Mesenchymal stem cell (in vitro differentiated cells and primary cell): Measurements from ENCODE around the gene RALGPS1.

Experiments
- DNase-seq: peaks from one replicate; pipeline ENCODE4 v3.0.0-alpha.2; 2013
- H2AFZ ChIP-seq: one replicate; pipeline ENCODE4 v1.6.1; 2013; ENCODE audit warnings: low read depth, mild to moderate bottlenecking, control low read depth, inconsistent platforms, low read length, moderate library complexity
- H2AK5ac ChIP-seq: 2 replicates; pipeline ENCODE4 v1.6.1; 2013; ENCODE audit warnings: low read length, moderate library complexity, mild to moderate bottlenecking, inconsistent platforms; ENCODE audit not compliant: severe bottlenecking
- H2BK120ac ChIP-seq: one replicate; pipeline ENCODE4 v1.6.1; 2013; ENCODE audit warnings: low read depth, mild to moderate bottlenecking, inconsistent platforms, low read length, moderate library complexity
- H2BK12ac ChIP-seq, 2 experiments: one replicate each; pipeline ENCODE4 v1.6.1; 2013; ENCODE audit warnings: inconsistent platforms in 2 of 2, low read length in 2 of 2, mild to moderate bottlenecking in 2 of 2, moderate library complexity in 2 of 2, control low read depth in 1 of 2
- H2BK15ac ChIP-seq: one replicate; pipeline ENCODE4 v1.6.1; 2013; ENCODE audit warnings: mild to moderate bottlenecking, low read depth, inconsistent platforms; ENCODE audit not compliant: poor library complexity, severe bottlenecking
- H2BK5ac ChIP-seq: 2 replicates; pipeline ENCODE4 v1.6.1; 2013; ENCODE audit warnings: low read depth, mild to moderate bottlenecking, low read length, control low read depth, inconsistent platforms; ENCODE audit not compliant: poor library complexity, severe bottlenecking
- H3K14ac ChIP-seq, 2 experiments: one replicate each; pipeline ENCODE4 v1.6.1; 2013; ENCODE audit warnings: inconsistent platforms in 2 of 2, low read length in 2 of 2, control low read depth in 1 of 2, mild to moderate bottlenecking in 1 of 2, moderate library complexity in 1 of 2
- H3K18ac ChIP-seq, 2 experiments: one replicate each; pipeline ENCODE4 v1.6.1; 2013; ENCODE audit warnings: inconsistent platforms in 2 of 2, low read length in 2 of 2, control low read depth in 1 of 2, low read depth in 1 of 2, mild to moderate bottlenecking in 1 of 2
- H3K23ac ChIP-seq, 2 experiments: one replicate each; pipeline ENCODE4 v1.6.1; 2013; ENCODE audit warnings: inconsistent platforms in 2 of 2, low read length in 2 of 2, mild to moderate bottlenecking in 2 of 2, moderate library complexity in 2 of 2, control low read depth in 1 of 2
- H3K27ac ChIP-seq: 2 replicates; pipeline ENCODE4 v1.5.1; 2013; ENCODE audit warnings: mild to moderate bottlenecking, moderate library complexity, low read length, control low read depth, inconsistent platforms; ENCODE audit not compliant: poor library complexity, severe bottlenecking
- H3K27me3 ChIP-seq, 2 experiments: 2 replicates each; pipeline versions ENCODE4 v1.6.1 to v1.7.0; 2013; ENCODE audit warnings: low read length in 2 of 2, mild to moderate bottlenecking in 2 of 2, moderate library complexity in 2 of 2, control low read depth in 1 of 2, inconsistent platforms in 1 of 2; ENCODE audit not compliant: control insufficient read depth in 1 of 2, insufficient read depth in 1 of 2
- H3K36me3 ChIP-seq, 2 experiments: 2 replicates each; pipeline versions ENCODE4 v1.6.1 to v1.7.0; 2013; ENCODE audit warnings: low read length in 2 of 2, control low read depth in 1 of 2, inconsistent platforms in 1 of 2, low read depth in 1 of 2, mild to moderate bottlenecking in 1 of 2; ENCODE audit not compliant: insufficient read depth in 2 of 2, control insufficient read depth in 1 of 2
- H3K4ac ChIP-seq, 2 experiments: one replicate each; pipeline ENCODE4 v1.6.1; 2013; ENCODE audit warnings: inconsistent platforms in 2 of 2, low read length in 2 of 2, mild to moderate bottlenecking in 2 of 2, moderate library complexity in 2 of 2, control low read depth in 1 of 2, low read depth in 1 of 2
- H3K4me1 ChIP-seq: 2 replicates; pipeline ENCODE4 v1.6.1; 2013; ENCODE audit warnings: low read depth, low read length, control low read depth; ENCODE audit not compliant: control insufficient read depth, insufficient read depth
- H3K4me2 ChIP-seq: 2 replicates; pipeline ENCODE4 v1.6.1; 2013; ENCODE audit warnings: low read length, mild to moderate bottlenecking, inconsistent platforms; ENCODE audit not compliant: poor library complexity, severe bottlenecking
- H3K4me3 ChIP-seq, 2 experiments: 2 replicates each; pipeline versions ENCODE4 v1.5.1 to v1.7.0; 2013; ENCODE audit warnings: low read length in 2 of 2, mild to moderate bottlenecking in 2 of 2, control low read depth in 1 of 2, low read depth in 1 of 2; ENCODE audit not compliant: insufficient read depth in 1 of 2
- H3K79me1 ChIP-seq: replicated peaks from 2 replicates; pipeline ENCODE4 v1.6.1; 2013; ENCODE audit warnings: mild to moderate bottlenecking, control low read depth, low read length, inconsistent platforms; ENCODE audit not compliant: poor library complexity, severe bottlenecking
- H3K9ac ChIP-seq: 2 replicates; pipeline ENCODE4 v1.7.0; 2013; ENCODE audit warnings: mild to moderate bottlenecking, low read length, moderate library complexity
- H3K9me3 ChIP-seq: 2 replicates; pipeline ENCODE4 v1.7.0; 2013; ENCODE audit warnings: mild to moderate bottlenecking, low read length; ENCODE audit not compliant: control insufficient read depth
- H4K8ac ChIP-seq: one replicate; pipeline ENCODE4 v1.6.1; 2013; ENCODE audit warnings: inconsistent platforms, mild to moderate bottlenecking, low read length, moderate library complexity
- H4K91ac ChIP-seq: one replicate; pipeline ENCODE4 v1.6.1; 2013; ENCODE audit warnings: mild to moderate bottlenecking, low read length, inconsistent platforms
- WGBS: methylation state at CpG from one replicate; pipeline ENCODE4 v1.1.7; 2013; ENCODE audit warnings: mixed read lengths; 5-methylcytosine and 5-hydroxymethylcytosine counted together

RALGPS1 gene

GRCh38 chr9:127168756-127169574, 254.4 kb downstream of the RALGPS1 start:
- WGBS, result 93% methylated on average over 10 of the region's 10 CpGs
- no peak overlapping the region for H3K4me2 ChIP-seq
- H3K36me3 ChIP-seq, result no peaks in the 10 kb centered on the region
- no peaks in the 10 kb centered on the region for H3K79me1 ChIP-seq
- H3K4ac ChIP-seq, result no peak overlapping the region
- no peak overlapping the region for H3K18ac ChIP-seq
- H2AK5ac ChIP-seq, result no peak overlapping the region
- no peaks in the 10 kb centered on the region for H3K9me3 ChIP-seq
- no peak overlapping the region for H3K14ac ChIP-seq
- peaks cover 11% of the 10 kb centered on the region for H3K4me1 ChIP-seq
- H2BK120ac ChIP-seq, result no peak overlapping the region
- no peak overlapping the region for H2BK15ac ChIP-seq
- no peak overlapping the region for H3K23ac ChIP-seq
- H3K27ac ChIP-seq, result no peak overlapping the region
- no peaks in the 10 kb centered on the region for H3K27me3 ChIP-seq
- H2AFZ ChIP-seq, result no peak overlapping the region
- peak overlapping the region; percentile 34 for H4K91ac ChIP-seq
- no peak overlapping the region for H4K8ac ChIP-seq
- no peak overlapping the region for H2BK5ac ChIP-seq
- DNase-seq, result no peak
- no peak overlapping the region for H3K9ac ChIP-seq
- no peak overlapping the region for H3K4me3 ChIP-seq
- no peak overlapping the region for H2BK12ac ChIP-seq

GRCh38 chr9:127169575-127169883, 254.9 kb downstream of the RALGPS1 start:
- Histone ChIP-seq H3K18ac (no peak overlapping the region), H2AK5ac (no peak overlapping the region), H3K79me1 (no peaks in the 10 kb centered on the region), H2BK12ac (no peak overlapping the region), H2BK5ac (no peak overlapping the region), H3K4ac (no peak overlapping the region), H3K4me3 (no peak overlapping the region), H3K9ac (no peak overlapping the region), H3K4me1 (peaks cover 11% of the 10 kb centered on the region), H2AFZ (no peak overlapping the region), H2BK15ac (no peak overlapping the region), H4K91ac (no peak overlapping the region), H3K27me3 (no peaks in the 10 kb centered on the region), H3K14ac (no peak overlapping the region), H3K4me2 (no peak overlapping the region), H3K9me3 (no peaks in the 10 kb centered on the region), H2BK120ac (no peak overlapping the region), H3K23ac (no peak overlapping the region), H4K8ac (no peak overlapping the region), H3K27ac (no peak overlapping the region), H3K36me3 (no peaks in the 10 kb centered on the region)
- WGBS, result 67% methylated on average over 4 of the region's 5 CpGs
- no peak for DNase-seq

DNA sequence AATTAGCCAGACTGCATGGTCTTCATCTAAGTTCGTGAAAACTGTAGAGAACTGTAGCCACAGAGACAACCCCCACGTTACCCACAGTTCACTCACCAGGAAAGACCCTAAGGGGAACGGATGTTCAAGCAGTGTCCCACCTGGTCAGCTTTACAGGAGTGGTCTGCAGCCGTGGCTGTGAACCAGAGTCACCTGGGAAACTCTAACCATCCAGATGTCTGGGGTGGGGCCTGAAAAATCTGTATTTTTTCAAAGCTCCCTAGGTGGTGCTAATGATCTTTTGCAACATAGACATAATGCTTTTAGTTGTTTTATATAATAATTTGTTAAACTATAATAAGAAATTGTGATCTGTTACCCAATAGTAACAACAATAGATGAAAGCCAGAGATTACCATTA, 255.5 kb downstream of the RALGPS1 start:
- no peak overlapping the region for H2BK12ac ChIP-seq
- no peak overlapping the region for H3K14ac ChIP-seq
- H4K8ac ChIP-seq, result no peak overlapping the region
- no peak overlapping the region for H4K91ac ChIP-seq
- WGBS, result 84% methylated on average over 4 of the region's 4 CpGs
- H3K9me3 ChIP-seq, result no peaks in the 10 kb centered on the region
- H3K18ac ChIP-seq, result no peak overlapping the region
- H2BK120ac ChIP-seq, result no peak overlapping the region
- H2AFZ ChIP-seq, result no peak overlapping the region
- H2BK15ac ChIP-seq, result no peak overlapping the region
- H2BK5ac ChIP-seq, result no peak overlapping the region
- no peak overlapping the region for H3K23ac ChIP-seq
- no peak for DNase-seq
- H3K4ac ChIP-seq, result no peak overlapping the region
- no peak overlapping the region for H3K4me3 ChIP-seq
- no peak overlapping the region for H3K27ac ChIP-seq
- no peak overlapping the region for H3K4me2 ChIP-seq
- no peaks in the 10 kb centered on the region for H3K36me3 ChIP-seq
- no peaks in the 10 kb centered on the region for H3K27me3 ChIP-seq
- H3K79me1 ChIP-seq, result no peaks in the 10 kb centered on the region
- no peak overlapping the region for H2AK5ac ChIP-seq
- H3K4me1 ChIP-seq, result peaks cover 11% of the 10 kb centered on the region
- H3K9ac ChIP-seq, result no peak overlapping the region

DNA sequence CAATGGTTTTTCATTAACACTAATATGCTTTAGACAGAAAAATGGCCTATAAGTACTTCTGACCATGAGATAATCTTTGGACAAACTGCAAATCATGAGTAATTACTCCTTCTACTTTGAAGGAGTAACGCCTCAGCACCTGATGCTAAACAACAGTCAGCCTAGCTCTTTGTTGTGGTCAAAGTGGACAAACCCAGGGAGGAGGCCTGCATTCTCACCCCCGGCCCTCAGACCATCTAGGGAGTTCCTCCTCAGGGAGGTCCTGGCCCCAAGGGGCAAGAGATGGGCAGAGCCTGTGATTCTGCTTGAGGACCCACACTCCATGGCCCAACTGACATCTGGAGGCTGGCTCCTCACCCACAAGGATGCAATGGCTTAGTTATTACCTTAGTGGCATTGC, 256.1 kb downstream of the RALGPS1 start:
- H3K18ac ChIP-seq, result no peak overlapping the region
- H3K27me3 ChIP-seq, result no peaks in the 10 kb centered on the region
- no peak overlapping the region for H3K9ac ChIP-seq
- whole genome bisulfite sequencing, result 70% methylated on average over 2 of the region's 2 CpGs
- H2BK15ac ChIP-seq, result no peak overlapping the region
- H3K36me3 ChIP-seq, result no peaks in the 10 kb centered on the region
- H3K9me3 ChIP-seq, result no peaks in the 10 kb centered on the region
- no peak overlapping the region for H3K4me3 ChIP-seq
- no peak overlapping the region for H2BK120ac ChIP-seq
- H3K23ac ChIP-seq, result no peak overlapping the region
- no peak overlapping the region for H3K4ac ChIP-seq
- H3K27ac ChIP-seq, result no peak overlapping the region
- H2AK5ac ChIP-seq, result no peak overlapping the region
- no peak overlapping the region for H2BK12ac ChIP-seq
- no peak overlapping the region for H2BK5ac ChIP-seq
- no peaks in the 10 kb centered on the region for H3K79me1 ChIP-seq
- H3K14ac ChIP-seq, result no peak overlapping the region
- no peak overlapping the region for H3K4me2 ChIP-seq
- peaks cover 11% of the 10 kb centered on the region for H3K4me1 ChIP-seq
- no peak for DNase-seq
- H2AFZ ChIP-seq, result no peak overlapping the region
- H4K91ac ChIP-seq, result no peak overlapping the region
- H4K8ac ChIP-seq, result peak overlapping the region; percentile 64
